PFSK-1 (cell line): ENCODE measurements around the gene GRB10.

ENCODE experiments used
- FOXP2 ChIP-seq: optimal IDR thresholded peaks from 2 replicates; pipeline ENCODE3; 2011; ENCODE audit warnings: borderline replicate concordance, control low read depth, inconsistent platforms; ENCODE audit not compliant: insufficient read depth; ENCODE audit errors: extremely low read length, extremely low read depth
- POLR2AphosphoS5 ChIP-seq: IDR thresholded peaks from 2 replicates; pipeline ENCODE4 v1.6.1; 2012; ENCODE audit warnings: low read depth, mild to moderate bottlenecking, control low read depth, low read length, moderate library complexity
- REST ChIP-seq, 2 experiments: IDR thresholded peaks; 2 replicates each; pipeline versions ENCODE4 v1.6.1 to v1.8.0; 2011 to 2012; ENCODE audit warnings: low read depth in 2 of 2, low read length in 2 of 2, control low read depth in 1 of 2, inconsistent platforms in 1 of 2, mild to moderate bottlenecking in 1 of 2, moderate library complexity in 1 of 2; ENCODE audit not compliant: insufficient read depth in 1 of 2
- SIN3A ChIP-seq: IDR thresholded peaks from 2 replicates; pipeline ENCODE4 v1.6.1; 2012; ENCODE audit warnings: mild to moderate bottlenecking, low read length, moderate library complexity, borderline replicate concordance; ENCODE audit not compliant: insufficient read depth
- TAF1 ChIP-seq: IDR thresholded peaks from 2 replicates; pipeline ENCODE4 v1.6.1; 2012; ENCODE audit warnings: low read length, control low read depth, borderline replicate concordance; ENCODE audit not compliant: insufficient read depth

Gene GRB10

GRCh38 chr7:50771120-50772002 lies 11.3 kb downstream of the GRB10 start:
- TF ChIP-seq REST (IDR thresholded peaks at IDR 0.05; ENCODE audit: insufficient read depth in 1 of 2, low read depth in 2 of 2, low read length in 2 of 2) (no peak), FOXP2 (no peak)

GRCh38 chr7:50768485-50769474 lies 13.9 kb downstream of the GRB10 start:
- TF ChIP-seq TAF1 (no peak), FOXP2 (no peak), SIN3A (no peak), REST (IDR thresholded peaks at IDR 0.05; ENCODE audit: insufficient read depth in 1 of 2, low read depth in 2 of 2, low read length in 2 of 2) (no peak), POLR2AphosphoS5 (no peak)

- TF ChIP-seq FOXP2 = no peak
- no peak for TF ChIP-seq SIN3A
- TF ChIP-seq TAF1 = no peak
- no peak for TF ChIP-seq POLR2AphosphoS5
- TF ChIP-seq REST (IDR thresholded peaks at IDR 0.05; ENCODE audit: insufficient read depth in 1 of 2, low read depth in 2 of 2, low read length in 2 of 2) = no peak
Observed at GRCh38 chr7:50766849-50767207, 15.9 kb downstream of the GRB10 start.

- TF ChIP-seq TAF1 = no peak
- TF ChIP-seq REST (IDR thresholded peaks at IDR 0.05; ENCODE audit: insufficient read depth in 1 of 2, low read depth in 2 of 2, low read length in 2 of 2) = no peak
- TF ChIP-seq POLR2AphosphoS5 = no peak
- TF ChIP-seq SIN3A = no peak
- TF ChIP-seq FOXP2 = no peak
Observed at GRCh38 chr7:50766106-50766848, 16.4 kb downstream of the GRB10 start.
